ENCODE data around the gene AGAP1. TPM values are rescaled to one million over a fixed set of nuclear protein-coding genes. Genes with fewer than 3 reads are reported as not detected.

Gene AGAP1
- total RNA-seq, 2 donors from 2014 or later, result 32.8 to 34.7 TPM

DNA sequence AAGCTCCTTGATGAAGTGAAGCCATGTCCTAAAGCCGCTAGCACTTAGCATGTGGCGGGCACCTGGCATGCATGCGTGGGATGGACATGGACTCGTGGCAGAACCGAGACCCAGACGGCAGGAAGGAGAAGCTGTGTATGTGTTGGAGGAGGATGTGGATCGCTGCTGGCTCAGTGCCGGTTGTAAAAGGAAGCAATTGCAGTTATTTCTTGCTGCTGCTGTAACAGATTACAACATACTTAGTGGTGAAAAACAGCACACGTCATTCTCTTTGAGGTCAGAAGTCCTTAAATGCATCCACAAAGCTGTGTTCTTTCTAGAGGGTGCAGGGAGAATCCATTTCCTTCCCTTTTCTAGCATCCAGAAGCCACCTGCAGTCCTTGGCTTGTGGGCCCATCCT is 74.6 kb downstream of the AGAP1 start:
- Histone ChIP-seq H3K27me3 (ENCODE audit: control insufficient read depth, insufficient read depth, low read length, poor library complexity, severe bottlenecking) (no peaks in the 10 kb centered on the region), H3K9ac (ENCODE audit: extremely low read depth, low read length, poor library complexity, severe bottlenecking) (no peak overlapping the region), H3K4me1 (ENCODE audit: control insufficient read depth, insufficient read depth, low read length) (peaks cover 11% of the 10 kb centered on the region), H3K36me3 (ENCODE audit: control insufficient read depth, insufficient read depth, low read length) (peaks cover 7% of the 10 kb centered on the region), H3K9me3 (ENCODE audit: control insufficient read depth, low read length) (peaks cover 10% of the 10 kb centered on the region), H3K4me3 (ENCODE audit: low read length) (peak overlapping the region; percentile 23), H3K27ac (ENCODE audit: low read depth, low read length) (no peak overlapping the region)
- Mint-ChIP-seq H3K36me3 (ENCODE audit: low read depth) (peaks cover 18% of the 10 kb centered on the region), H3K4me3 (no peak overlapping the region), H3K27me3 (ENCODE audit: insufficient read depth) (no peaks in the 10 kb centered on the region), H3K27ac (no peak overlapping the region), H3K9me3 (peaks cover 5% of the 10 kb centered on the region), H3K4me1 (peaks cover 25% of the 10 kb centered on the region)
- WGBS, 2 experiments (ENCODE audit: insufficient coverage in 1 of 2, insufficient read length in 1 of 2), result 91% methylated on average over 9 of the region's 9 CpGs
- TF ChIP-seq, protein P1, sequence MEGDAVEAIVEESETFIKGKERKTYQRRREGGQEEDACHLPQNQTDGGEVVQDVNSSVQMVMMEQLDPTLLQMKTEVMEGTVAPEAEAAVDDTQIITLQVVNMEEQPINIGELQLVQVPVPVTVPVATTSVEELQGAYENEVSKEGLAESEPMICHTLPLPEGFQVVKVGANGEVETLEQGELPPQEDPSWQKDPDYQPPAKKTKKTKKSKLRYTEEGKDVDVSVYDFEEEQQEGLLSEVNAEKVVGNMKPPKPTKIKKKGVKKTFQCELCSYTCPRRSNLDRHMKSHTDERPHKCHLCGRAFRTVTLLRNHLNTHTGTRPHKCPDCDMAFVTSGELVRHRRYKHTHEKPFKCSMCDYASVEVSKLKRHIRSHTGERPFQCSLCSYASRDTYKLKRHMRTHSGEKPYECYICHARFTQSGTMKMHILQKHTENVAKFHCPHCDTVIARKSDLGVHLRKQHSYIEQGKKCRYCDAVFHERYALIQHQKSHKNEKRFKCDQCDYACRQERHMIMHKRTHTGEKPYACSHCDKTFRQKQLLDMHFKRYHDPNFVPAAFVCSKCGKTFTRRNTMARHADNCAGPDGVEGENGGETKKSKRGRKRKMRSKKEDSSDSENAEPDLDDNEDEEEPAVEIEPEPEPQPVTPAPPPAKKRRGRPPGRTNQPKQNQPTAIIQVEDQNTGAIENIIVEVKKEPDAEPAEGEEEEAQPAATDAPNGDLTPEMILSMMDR (conservative IDR thresholded peaks at IDR 0.05), result no peak
- no peak for DNase-seq

DNA sequence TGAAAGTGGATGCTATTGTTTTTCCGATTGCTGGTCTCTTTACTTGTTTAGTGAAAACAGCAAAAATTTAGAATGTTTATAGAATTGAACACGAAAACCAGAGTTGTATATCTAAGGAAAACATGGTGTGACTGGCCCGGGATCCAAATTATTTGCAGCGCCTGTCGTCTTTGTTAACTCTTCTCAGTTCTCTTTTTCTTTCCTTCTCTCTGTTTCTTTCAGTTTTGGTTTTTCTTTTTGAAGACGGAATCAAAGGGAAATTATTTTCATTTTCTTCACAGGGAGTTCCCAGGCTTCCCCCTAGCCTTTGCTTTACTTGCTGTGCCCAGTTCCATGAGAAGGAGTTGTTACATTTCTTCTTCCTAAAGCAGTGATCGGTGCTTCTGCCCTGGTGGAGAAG is 76.0 kb downstream of the AGAP1 start:
- H3K9me3 ChIP-seq (ENCODE audit: control insufficient read depth, low read length), result peaks cover 10% of the 10 kb centered on the region
- H3K36me3 ChIP-seq (ENCODE audit: control insufficient read depth, insufficient read depth, low read length), result peaks cover 7% of the 10 kb centered on the region
- no peaks in the 10 kb centered on the region for H3K27me3 Mint-ChIP-seq (ENCODE audit: insufficient read depth)
- H3K27ac ChIP-seq (ENCODE audit: low read depth, low read length), result no peak overlapping the region
- no peaks in the 10 kb centered on the region for H3K27me3 ChIP-seq (ENCODE audit: control insufficient read depth, insufficient read depth, low read length, poor library complexity, severe bottlenecking)
- no peak for DNase-seq
- 91 to 97% methylated on average over 5 to 7 of the region's 7 CpGs for WGBS, 2 experiments (ENCODE audit: insufficient coverage in 1 of 2, insufficient read length in 1 of 2)
- TF ChIP-seq, protein P1 (conservative IDR thresholded peaks at IDR 0.05), result no peak
- H3K4me1 ChIP-seq (ENCODE audit: control insufficient read depth, insufficient read depth, low read length), result peaks cover 16% of the 10 kb centered on the region
- no peak overlapping the region for H3K4me3 Mint-ChIP-seq
- no peak overlapping the region for H3K9ac ChIP-seq (ENCODE audit: extremely low read depth, low read length, poor library complexity, severe bottlenecking)
- no peak overlapping the region for H3K4me3 ChIP-seq (ENCODE audit: low read length)
- H3K36me3 Mint-ChIP-seq (ENCODE audit: low read depth), result peaks cover 18% of the 10 kb centered on the region
- H3K27ac Mint-ChIP-seq, result peak overlapping the region; percentile 42
- H3K9me3 Mint-ChIP-seq, result peaks cover 5% of the 10 kb centered on the region
- peaks cover 32% of the 10 kb centered on the region for H3K4me1 Mint-ChIP-seq

DNA sequence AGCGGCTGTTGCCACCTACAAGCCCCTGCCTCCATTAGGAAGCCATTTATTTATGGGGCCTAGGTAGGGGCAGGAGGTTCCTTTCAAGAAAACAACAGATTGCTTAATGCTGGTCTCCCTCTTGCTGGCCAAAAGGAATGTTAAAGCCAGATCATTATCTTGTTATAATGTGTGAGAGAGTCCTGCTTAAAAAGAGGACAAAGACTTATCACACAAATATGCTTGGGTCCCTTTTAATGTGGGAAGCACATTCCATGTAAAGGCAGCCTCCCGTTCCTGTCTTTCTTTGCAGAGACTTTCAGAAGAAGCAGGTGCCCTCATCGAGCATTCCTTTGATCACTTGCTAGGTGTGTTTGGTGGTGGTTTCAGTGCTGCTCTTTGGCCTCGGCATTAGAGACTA is 76.4 kb downstream of the AGAP1 start:
- Histone ChIP-seq H3K4me1 (ENCODE audit: control insufficient read depth, insufficient read depth, low read length) (peaks cover 16% of the 10 kb centered on the region), H3K9ac (ENCODE audit: extremely low read depth, low read length, poor library complexity, severe bottlenecking) (no peak overlapping the region), H3K27me3 (ENCODE audit: control insufficient read depth, insufficient read depth, low read length, poor library complexity, severe bottlenecking) (no peaks in the 10 kb centered on the region), H3K4me3 (ENCODE audit: low read length) (peak overlapping the region; percentile 3), H3K36me3 (ENCODE audit: control insufficient read depth, insufficient read depth, low read length) (peaks cover 7% of the 10 kb centered on the region), H3K9me3 (ENCODE audit: control insufficient read depth, low read length) (peaks cover 10% of the 10 kb centered on the region), H3K27ac (ENCODE audit: low read depth, low read length) (no peak overlapping the region)
- TF ChIP-seq, protein P1 (conservative IDR thresholded peaks at IDR 0.05), result no peak
- H3K27ac Mint-ChIP-seq, result peak overlapping the region; percentile 42
- H3K4me1 Mint-ChIP-seq, result peaks cover 36% of the 10 kb centered on the region
- no peaks in the 10 kb centered on the region for H3K27me3 Mint-ChIP-seq (ENCODE audit: insufficient read depth)
- DNase-seq, result no peak
- 74% methylated on average over 4 of the region's 4 CpGs; no CpG with 5 or more reads in 1 of the 2 experiments for whole genome bisulfite sequencing, 2 experiments (ENCODE audit: insufficient coverage in 1 of 2, insufficient read length in 1 of 2)
- H3K9me3 Mint-ChIP-seq, result peaks cover 5% of the 10 kb centered on the region
- H3K4me3 Mint-ChIP-seq, result no peak overlapping the region
- peaks cover 18% of the 10 kb centered on the region for H3K36me3 Mint-ChIP-seq (ENCODE audit: low read depth)

Measured in endodermal cell (in vitro differentiated cells).